SK-N-SH (cell line): ENCODE results near the gene PIK3R3.

ENCODE experiments used
- CHD2 ChIP-seq: fragments of 150-350 bp; IDR thresholded peaks from 2 replicates; pipeline ENCODE4 v1.6.1; 2018; ENCODE audit warnings: low read length; ENCODE audit not compliant: partially characterized antibody
- CTCF ChIP-seq: fragments of 200-600 bp; sonication (generic); IDR thresholded peaks from 2 replicates; pipeline ENCODE4 v1.6.1; 2017; ENCODE audit warnings: antibody characterized with exemption, mild to moderate bottlenecking, moderate library complexity
- ELF1 ChIP-seq: IDR thresholded peaks from 2 replicates; pipeline ENCODE4 v1.4.0; 2012
- EP300 ChIP-seq, 2 experiments: IDR thresholded peaks; 2 replicates each; pipeline versions ENCODE4 v1.4.0 to v1.6.1; 2012; ENCODE audit warnings: borderline replicate concordance in 1 of 2, low read depth in 1 of 2, low read length in 1 of 2
- MAX ChIP-seq: IDR thresholded peaks from 2 replicates; pipeline ENCODE4 v1.4.0; 2012; ENCODE audit warnings: low read depth
- NRF1 ChIP-seq: IDR thresholded peaks from 2 replicates; pipeline ENCODE4 v1.6.1; 2012; ENCODE audit warnings: low read depth, mild to moderate bottlenecking, low read length
- PBX3 ChIP-seq: IDR thresholded peaks from 2 replicates; pipeline ENCODE4; 2012
- POLR2AphosphoS5 ChIP-seq: IDR thresholded peaks from 2 replicates; pipeline ENCODE4 v1.6.1; 2012; ENCODE audit warnings: low read depth, low read length
- RAD21 ChIP-seq: IDR thresholded peaks from 2 replicates; pipeline ENCODE4 v1.6.1; 2012; ENCODE audit warnings: mild to moderate bottlenecking, low read length
- RFX5 ChIP-seq: IDR thresholded peaks from 2 replicates; pipeline ENCODE4 v1.6.1; 2012; ENCODE audit warnings: mild to moderate bottlenecking, improper control_type of control experiment, low read length
- YY1 ChIP-seq: IDR thresholded peaks from 2 replicates; pipeline ENCODE4 v1.4.0; 2012; ENCODE audit warnings: low read depth, mild to moderate bottlenecking
- ZBTB33 ChIP-seq: IDR thresholded peaks from 2 replicates; pipeline ENCODE4 v1.4.0; 2012; ENCODE audit warnings: low read depth, borderline replicate concordance

GRCh38 chr1:46062651-46063319, 69.6 kb downstream of the PIK3R3 start:
- TF ChIP-seq ELF1: no peak
- no peak for TF ChIP-seq CTCF
- no peak for TF ChIP-seq MAX
- no peak for TF ChIP-seq POLR2AphosphoS5
- TF ChIP-seq CHD2: no peak
- TF ChIP-seq YY1: no peak
- no peak for TF ChIP-seq PBX3
- no peak for TF ChIP-seq ZBTB33
- no peak for TF ChIP-seq RAD21
- no peak for TF ChIP-seq RFX5
- TF ChIP-seq EP300 (IDR thresholded peaks at IDR 0.05; ENCODE audit: borderline replicate concordance in 1 of 2, low read depth in 1 of 2, low read length in 1 of 2): no peak
- no peak for TF ChIP-seq NRF1
